Mesothelial cell of epicardium (in vitro differentiated cells): Measurements from ENCODE around the gene ITPR2. TPM values are rescaled to one million over a fixed set of nuclear protein-coding genes. Genes with fewer than 3 reads are reported as not detected.

ENCODE experiments used
- DNase-seq, 2 experiments: peaks; one replicate each; pipeline ENCODE4 v3.0.0; 2021; ENCODE audit warnings: low spot score in 2 of 2; ENCODE audit not compliant: unreplicated experiment in 2 of 2
- H3K27ac Mint-ChIP-seq: 2 replicates; pipeline ENCODE4 v1.8.0; 2021; ENCODE audit warnings: mixed read lengths
- H3K27me3 Mint-ChIP-seq: 2 replicates; pipeline ENCODE4 v1.8.0; 2021; ENCODE audit warnings: low read depth, mixed read lengths
- H3K36me3 Mint-ChIP-seq: 2 replicates; pipeline ENCODE4 v1.8.0; 2021; ENCODE audit warnings: mixed read lengths
- H3K4me1 Mint-ChIP-seq: 2 replicates; pipeline ENCODE4 v1.8.0; 2021; ENCODE audit warnings: mixed read lengths
- H3K4me3 Mint-ChIP-seq: 2 replicates; pipeline ENCODE4 v1.8.0; 2021; ENCODE audit warnings: mild to moderate bottlenecking, moderate library complexity, mixed read lengths
- H3K9me3 Mint-ChIP-seq: 2 replicates; pipeline ENCODE4 v1.8.0; 2021; ENCODE audit warnings: mixed read lengths
- total RNA-seq: library from RNA; stranded (reverse); gene quantifications from 3 replicates; pipeline ENCODE4 v1.2.1, GENCODE V29; 2021
- TF ChIP-seq, protein P1 (sequence below): fragments of 200-600 bp; sonication (generic); IDR thresholded peaks from one replicate; pipeline ENCODE4 v1.5.0; 2021; ENCODE audit warnings: antibody characterized with exemption; ENCODE audit not compliant: unreplicated experiment

Gene ITPR2
- total RNA-seq, 1 donor from 2014 or later, result 62.3 TPM

DNA sequence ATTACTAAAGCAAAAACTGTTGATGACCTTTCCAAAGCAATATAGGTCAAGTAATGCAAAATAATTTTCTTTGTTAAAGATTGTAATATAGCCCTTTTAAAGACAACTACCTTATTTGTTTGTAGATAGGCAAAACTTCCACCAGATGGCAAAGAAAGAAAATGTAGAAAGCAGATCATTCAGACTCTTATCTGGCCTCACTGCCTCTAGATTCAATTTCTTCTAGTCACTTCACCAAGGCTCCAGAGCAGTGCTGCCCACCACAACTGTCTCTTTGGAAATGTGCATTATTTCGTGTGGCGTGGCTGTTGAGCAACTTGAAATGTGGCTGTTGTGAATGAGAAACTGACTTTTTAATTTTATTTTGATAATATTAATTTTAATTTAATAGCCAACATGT, 127.1 kb downstream of the ITPR2 start:
- no peak overlapping the region for H3K4me3 Mint-ChIP-seq
- TF ChIP-seq, protein P1, sequence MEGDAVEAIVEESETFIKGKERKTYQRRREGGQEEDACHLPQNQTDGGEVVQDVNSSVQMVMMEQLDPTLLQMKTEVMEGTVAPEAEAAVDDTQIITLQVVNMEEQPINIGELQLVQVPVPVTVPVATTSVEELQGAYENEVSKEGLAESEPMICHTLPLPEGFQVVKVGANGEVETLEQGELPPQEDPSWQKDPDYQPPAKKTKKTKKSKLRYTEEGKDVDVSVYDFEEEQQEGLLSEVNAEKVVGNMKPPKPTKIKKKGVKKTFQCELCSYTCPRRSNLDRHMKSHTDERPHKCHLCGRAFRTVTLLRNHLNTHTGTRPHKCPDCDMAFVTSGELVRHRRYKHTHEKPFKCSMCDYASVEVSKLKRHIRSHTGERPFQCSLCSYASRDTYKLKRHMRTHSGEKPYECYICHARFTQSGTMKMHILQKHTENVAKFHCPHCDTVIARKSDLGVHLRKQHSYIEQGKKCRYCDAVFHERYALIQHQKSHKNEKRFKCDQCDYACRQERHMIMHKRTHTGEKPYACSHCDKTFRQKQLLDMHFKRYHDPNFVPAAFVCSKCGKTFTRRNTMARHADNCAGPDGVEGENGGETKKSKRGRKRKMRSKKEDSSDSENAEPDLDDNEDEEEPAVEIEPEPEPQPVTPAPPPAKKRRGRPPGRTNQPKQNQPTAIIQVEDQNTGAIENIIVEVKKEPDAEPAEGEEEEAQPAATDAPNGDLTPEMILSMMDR, result no peak
- no peaks in the 10 kb centered on the region for H3K9me3 Mint-ChIP-seq
- peaks cover 2% of the 10 kb centered on the region for H3K36me3 Mint-ChIP-seq
- no peaks in the 10 kb centered on the region for H3K27me3 Mint-ChIP-seq
- no peak overlapping the region for H3K27ac Mint-ChIP-seq
- peaks cover 39% of the 10 kb centered on the region for H3K4me1 Mint-ChIP-seq
- no peak for DNase-seq

DNA sequence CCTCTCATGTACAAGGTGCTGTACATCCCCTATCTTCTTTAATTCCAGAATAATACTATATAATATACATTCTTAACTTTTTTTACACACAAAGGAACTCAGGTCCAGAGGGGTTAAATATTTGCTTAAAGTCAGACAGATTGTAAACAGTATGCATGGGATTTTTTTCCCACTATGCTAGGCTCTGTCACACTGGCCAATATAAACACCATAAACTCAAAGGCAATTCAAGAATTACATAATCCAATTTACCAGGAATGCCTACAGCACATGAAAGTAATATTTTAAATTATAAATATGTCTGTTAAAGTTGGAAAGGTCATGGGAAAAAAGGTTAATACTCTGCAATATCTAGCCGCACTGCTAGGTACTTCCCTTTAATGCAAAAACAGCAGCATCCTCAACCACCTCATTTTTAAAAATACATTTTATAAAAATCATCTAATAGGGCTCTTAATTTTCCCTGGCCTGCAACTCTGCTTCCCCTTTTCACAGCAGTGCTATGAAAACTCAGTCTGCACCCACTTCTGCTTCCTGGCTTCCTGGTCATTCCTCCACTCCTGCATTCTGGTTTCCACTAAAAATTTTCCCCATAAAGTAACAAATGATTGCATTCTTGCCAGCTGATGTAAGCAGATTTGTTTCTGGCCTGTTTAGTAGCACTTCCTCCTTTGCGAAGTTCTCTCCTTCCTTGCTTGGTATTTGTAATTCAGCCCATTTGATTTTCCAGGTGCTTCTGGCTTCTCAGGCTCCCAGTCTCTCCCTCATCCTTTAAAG, 128.1 kb downstream of the ITPR2 start:
- no peak overlapping the region for H3K4me3 Mint-ChIP-seq
- no peaks in the 10 kb centered on the region for H3K9me3 Mint-ChIP-seq
- H3K4me1 Mint-ChIP-seq, result peaks cover 38% of the 10 kb centered on the region
- H3K36me3 Mint-ChIP-seq, result no peaks in the 10 kb centered on the region
- TF ChIP-seq, protein P1, result no peak
- DNase-seq, result no peak
- H3K27ac Mint-ChIP-seq, result peak overlapping the region; percentile 64
- H3K27me3 Mint-ChIP-seq, result no peaks in the 10 kb centered on the region

DNA sequence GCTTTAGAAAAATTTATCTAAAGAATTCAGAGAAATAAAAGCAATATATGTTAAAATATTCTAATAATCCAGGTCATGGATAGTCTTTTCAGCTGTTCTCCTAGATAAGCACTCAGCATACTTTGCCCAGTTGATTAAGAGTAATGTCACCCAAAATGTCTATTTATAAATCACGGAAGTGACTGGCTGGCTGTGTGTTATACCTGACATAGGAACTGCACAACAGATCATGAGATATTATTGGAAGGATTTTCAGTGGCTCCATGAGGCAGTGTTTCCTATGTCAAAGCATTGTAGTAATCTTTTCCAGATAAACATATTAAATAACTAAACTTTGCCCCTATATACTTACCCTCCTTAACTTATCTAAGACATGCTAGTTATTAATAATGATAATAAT, 128.8 kb downstream of the ITPR2 start:
- DNase-seq, result no peak
- H3K9me3 Mint-ChIP-seq, result no peaks in the 10 kb centered on the region
- H3K4me3 Mint-ChIP-seq, result no peak overlapping the region
- peak overlapping the region; percentile 74 for H3K27ac Mint-ChIP-seq
- H3K36me3 Mint-ChIP-seq, result peaks cover under 1% of the 10 kb centered on the region
- TF ChIP-seq, protein P1, result no peak
- H3K27me3 Mint-ChIP-seq, result no peaks in the 10 kb centered on the region
- peaks cover 36% of the 10 kb centered on the region for H3K4me1 Mint-ChIP-seq

DNA sequence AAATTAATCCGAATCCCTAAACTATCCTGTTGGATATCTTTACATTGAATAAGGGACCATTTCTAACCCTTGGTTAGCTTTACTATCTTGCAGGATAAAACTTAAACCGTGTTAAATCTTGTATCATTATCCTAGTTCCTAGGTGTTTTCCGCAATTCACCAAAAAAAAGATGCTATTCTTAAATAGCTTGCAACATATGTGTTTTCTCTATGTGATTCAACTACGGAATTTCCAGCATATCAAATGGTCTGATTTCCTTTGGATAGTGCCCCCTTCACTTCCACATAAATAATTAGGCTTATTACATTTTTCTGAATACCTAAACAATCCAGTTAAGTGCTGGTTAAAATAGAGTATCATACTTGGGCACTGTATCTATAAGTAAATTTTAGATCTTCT, 130.3 kb downstream of the ITPR2 start:
- TF ChIP-seq, protein P1, result no peak
- H3K36me3 Mint-ChIP-seq, result peaks cover 10% of the 10 kb centered on the region
- peaks cover 26% of the 10 kb centered on the region for H3K4me1 Mint-ChIP-seq
- H3K9me3 Mint-ChIP-seq, result peaks cover 5% of the 10 kb centered on the region
- H3K27me3 Mint-ChIP-seq, result no peaks in the 10 kb centered on the region
- H3K27ac Mint-ChIP-seq, result peak overlapping the region; percentile 74
- DNase-seq, result no peak
- no peak overlapping the region for H3K4me3 Mint-ChIP-seq

DNA sequence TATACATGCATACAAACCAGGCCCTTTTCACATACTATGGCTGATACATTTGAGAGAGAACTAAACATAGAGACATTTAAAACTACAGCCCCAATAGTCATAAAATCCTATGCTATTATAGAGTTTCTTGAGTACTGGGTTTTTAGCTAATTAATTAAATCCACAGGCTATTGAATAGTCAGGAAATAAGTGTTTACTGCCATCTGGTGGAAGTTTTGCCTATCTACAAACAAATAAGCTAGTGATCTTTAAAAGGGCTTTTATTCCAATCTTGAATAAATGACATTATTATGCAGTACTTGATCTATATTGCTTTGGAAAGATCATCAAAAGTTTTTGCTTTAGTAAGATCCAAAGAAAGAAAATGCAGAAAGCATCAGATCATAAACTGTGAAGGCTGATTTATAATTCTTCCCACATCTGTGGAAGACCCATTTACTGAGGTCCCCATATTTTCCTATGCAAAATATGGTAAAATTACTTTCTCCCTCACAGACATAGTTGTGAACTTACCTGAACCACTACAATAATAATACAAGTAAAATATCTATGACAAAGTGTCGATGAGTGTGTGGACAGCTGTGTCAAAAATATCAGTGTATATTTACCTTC, 131.3 kb downstream of the ITPR2 start:
- H3K36me3 Mint-ChIP-seq, result peaks cover 15% of the 10 kb centered on the region
- H3K27ac Mint-ChIP-seq, result peak overlapping the region; percentile 21
- no peak overlapping the region for H3K4me3 Mint-ChIP-seq
- H3K27me3 Mint-ChIP-seq, result no peaks in the 10 kb centered on the region
- TF ChIP-seq, protein P1, result peak; percentile 68
- no peak for DNase-seq
- H3K9me3 Mint-ChIP-seq, result peaks cover 5% of the 10 kb centered on the region
- H3K4me1 Mint-ChIP-seq, result peaks cover 27% of the 10 kb centered on the region
